ENCODE measurements around the gene STK39. TPM values are rescaled to one million over a fixed set of nuclear protein-coding genes. Genes with fewer than 3 reads are reported as not detected.

Gene STK39
- total RNA-seq, 4 donors from 2014 or later = 17.4 to 27.6 (median 20.6) TPM

DNA sequence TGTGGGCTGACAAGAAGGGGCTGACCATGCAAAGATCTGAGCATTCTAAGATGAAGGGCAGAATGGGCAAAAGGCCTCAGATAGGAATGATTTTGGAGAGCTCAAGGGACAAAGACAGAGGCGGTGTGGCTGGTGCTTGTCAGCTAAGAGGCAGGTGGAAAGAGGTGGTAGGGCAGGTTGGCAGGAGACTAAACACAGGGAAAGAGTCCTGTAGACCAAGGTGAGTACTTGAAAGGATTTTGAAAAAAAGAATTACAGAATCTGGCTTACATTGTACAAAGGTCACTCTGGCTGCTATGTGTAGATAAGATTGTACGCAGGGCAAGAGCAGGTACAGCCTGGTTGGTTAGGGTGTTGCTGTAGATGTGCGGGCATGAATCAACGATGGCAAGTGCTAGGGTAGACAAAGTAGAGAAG is 50.6 kb downstream of the STK39 start:
- WGBS, 2 donors = 94 to 95% methylated on average over 4 of the region's 4 CpGs
- Histone ChIP-seq H3K27ac (no peak overlapping the region), H3K4me1 (peaks cover 0 to 43% (median 7%) of the 10 kb centered on the region in 3 donors), H3K9me3 (no peaks in the 10 kb centered on the region), H3K36me3 (no peaks in the 10 kb centered on the region), H3K4me3 (no peak overlapping the region), H3K27me3 (no peaks in the 10 kb centered on the region)
- DNase-seq = no peak
- intact Hi-C loops (cut with DNase I) = no loop called here
- no peak for TF ChIP-seq POLR2A (IDR thresholded peaks at IDR 0.05)
- TF ChIP-seq, protein P1, sequence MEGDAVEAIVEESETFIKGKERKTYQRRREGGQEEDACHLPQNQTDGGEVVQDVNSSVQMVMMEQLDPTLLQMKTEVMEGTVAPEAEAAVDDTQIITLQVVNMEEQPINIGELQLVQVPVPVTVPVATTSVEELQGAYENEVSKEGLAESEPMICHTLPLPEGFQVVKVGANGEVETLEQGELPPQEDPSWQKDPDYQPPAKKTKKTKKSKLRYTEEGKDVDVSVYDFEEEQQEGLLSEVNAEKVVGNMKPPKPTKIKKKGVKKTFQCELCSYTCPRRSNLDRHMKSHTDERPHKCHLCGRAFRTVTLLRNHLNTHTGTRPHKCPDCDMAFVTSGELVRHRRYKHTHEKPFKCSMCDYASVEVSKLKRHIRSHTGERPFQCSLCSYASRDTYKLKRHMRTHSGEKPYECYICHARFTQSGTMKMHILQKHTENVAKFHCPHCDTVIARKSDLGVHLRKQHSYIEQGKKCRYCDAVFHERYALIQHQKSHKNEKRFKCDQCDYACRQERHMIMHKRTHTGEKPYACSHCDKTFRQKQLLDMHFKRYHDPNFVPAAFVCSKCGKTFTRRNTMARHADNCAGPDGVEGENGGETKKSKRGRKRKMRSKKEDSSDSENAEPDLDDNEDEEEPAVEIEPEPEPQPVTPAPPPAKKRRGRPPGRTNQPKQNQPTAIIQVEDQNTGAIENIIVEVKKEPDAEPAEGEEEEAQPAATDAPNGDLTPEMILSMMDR (IDR thresholded peaks at IDR 0.05) = no peak

- Histone ChIP-seq H3K4me1 (peaks cover 0 to 41% (median 7%) of the 10 kb centered on the region in 3 donors), H3K9me3 (no peaks in the 10 kb centered on the region), H3K36me3 (no peaks in the 10 kb centered on the region), H3K27me3 (no peaks in the 10 kb centered on the region), H3K4me3 (no peak overlapping the region), H3K27ac (peak overlapping the region in 1 of 4 donors; percentile 1)
- WGBS, 2 donors = 62 to 73% methylated on average over 7 of the region's 7 CpGs
- TF ChIP-seq POLR2A (IDR thresholded peaks at IDR 0.05) = no peak
- TF ChIP-seq, protein P1 (IDR thresholded peaks at IDR 0.05) = no peak
- intact Hi-C loops (cut with DNase I) = no loop called here
- DNase-seq = no peak
These were observed 52.4 kb downstream of the STK39 start for GRCh38 chr2:168194784-168195522.

DNA sequence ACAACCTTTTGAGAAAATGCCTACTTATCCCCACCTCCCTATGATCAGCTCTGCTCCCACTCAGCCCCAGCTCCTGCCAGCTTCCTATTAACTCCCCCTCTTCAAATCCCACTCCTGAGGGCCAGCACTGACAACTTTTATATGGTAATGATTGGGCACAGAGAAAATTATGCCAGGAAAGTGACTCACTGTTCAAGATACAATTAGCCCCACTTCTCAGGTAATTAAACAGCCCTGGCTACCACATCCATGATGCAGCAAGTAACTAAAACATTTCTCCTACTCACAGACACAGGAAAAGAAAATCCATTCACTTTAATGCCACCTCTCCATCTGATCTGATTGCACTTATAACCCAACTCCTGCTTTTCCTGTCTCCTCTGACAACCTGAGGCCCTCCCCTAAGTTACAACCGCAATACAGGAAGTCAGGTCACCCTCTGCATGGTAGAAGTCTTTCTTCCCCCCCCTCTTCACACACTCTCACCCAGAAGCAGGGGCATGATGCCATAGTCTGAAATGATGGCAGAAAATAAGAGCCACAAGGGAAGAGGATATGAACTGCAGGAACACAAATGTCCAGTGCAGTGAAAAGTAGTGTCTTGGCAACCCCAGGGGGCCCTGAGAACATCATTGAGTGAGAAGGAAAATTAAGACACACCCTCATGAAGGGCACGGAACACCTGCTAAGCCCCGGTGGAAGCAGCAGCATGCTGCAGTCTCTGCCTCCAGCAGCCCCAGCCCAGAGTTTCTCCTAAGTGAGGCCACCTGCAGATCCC is 54.4 kb downstream of the STK39 start:
- no peak for TF ChIP-seq POLR2A (IDR thresholded peaks at IDR 0.05)
- TF ChIP-seq, protein P1 (IDR thresholded peaks at IDR 0.05) = no peak
- H3K4me1 ChIP-seq = peaks cover 0 to 31% (median 7%) of the 10 kb centered on the region in 3 donors
- intact Hi-C loops (cut with DNase I) = no loop called here
- no peaks in the 10 kb centered on the region for H3K27me3 ChIP-seq
- no peak overlapping the region for H3K4me3 ChIP-seq
- no peaks in the 10 kb centered on the region for H3K9me3 ChIP-seq
- H3K27ac ChIP-seq = no peak overlapping the region
- WGBS, 2 donors = 59 to 61% methylated on average over 3 of the region's 3 CpGs
- DNase-seq = no peak
- H3K36me3 ChIP-seq = no peaks in the 10 kb centered on the region

DNA sequence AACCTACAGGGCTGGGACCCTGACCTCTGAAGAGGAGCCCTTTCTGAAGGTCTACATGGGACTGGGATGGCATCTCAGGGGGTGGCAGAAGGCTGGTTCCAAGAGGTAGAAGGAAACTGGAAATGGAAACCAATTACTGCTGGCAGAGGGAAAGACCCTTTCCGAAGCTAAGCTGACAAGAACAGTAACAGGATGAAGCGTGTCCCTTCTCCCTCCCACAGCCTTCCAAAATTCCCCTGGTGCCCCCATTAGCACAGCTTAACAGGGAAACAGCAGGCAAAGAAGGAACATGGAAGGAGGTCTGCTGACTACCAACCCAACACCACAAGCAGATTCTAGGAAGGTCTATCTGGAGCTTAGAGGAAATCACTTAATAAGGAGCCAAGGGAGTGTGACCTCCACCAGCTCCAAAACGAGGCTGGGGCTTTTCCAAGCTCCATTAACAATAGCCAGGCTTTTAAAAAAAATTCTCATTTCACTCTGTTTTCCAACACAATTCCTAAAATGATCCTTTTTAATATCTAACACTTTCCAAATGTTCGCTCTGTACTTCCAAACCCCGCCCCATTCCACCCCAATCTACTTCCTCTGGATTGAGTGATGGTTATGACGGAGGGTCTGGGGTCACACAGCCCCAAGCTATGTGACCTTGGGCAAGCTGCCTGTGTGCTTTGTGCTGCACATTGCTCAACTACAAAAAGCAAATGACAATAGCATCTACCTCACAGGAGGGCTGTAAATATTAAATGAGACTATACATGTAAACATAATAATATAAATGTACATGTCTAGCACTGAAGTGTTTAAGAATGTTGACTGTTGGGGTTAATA is 55.2 kb downstream of the STK39 start:
- TF ChIP-seq, protein P1 (IDR thresholded peaks at IDR 0.05) = no peak
- no peak for TF ChIP-seq POLR2A (IDR thresholded peaks at IDR 0.05)
- Histone ChIP-seq H3K4me3 (no peak overlapping the region), H3K36me3 (no peaks in the 10 kb centered on the region), H3K9me3 (no peaks in the 10 kb centered on the region), H3K27ac (no peak overlapping the region), H3K4me1 (peaks cover 0 to 31% (median 7%) of the 10 kb centered on the region in 3 donors), H3K27me3 (no peaks in the 10 kb centered on the region)
- 73 to 82% methylated on average over 5 to 6 of the region's 6 CpGs for WGBS, 2 donors
- DNase-seq = no peak
- intact Hi-C loops (cut with DNase I) = no loop called here
